IPS-NIHi7 (cell line): ENCODE results near the gene MTHFD1.

Source experiments
- DNase-seq: peaks from one replicate; pipeline ENCODE4 v3.0.0; 2012; ENCODE audit warnings: mixed read lengths; ENCODE audit errors: extremely low spot score

Gene MTHFD1

GRCh38 chr14:64447876-64448670, 59.9 kb downstream of the MTHFD1 start:
- no peak for DNase-seq

- no peak for DNase-seq
Measured at GRCh38 chr14:64450255-64450654, 62.1 kb downstream of the MTHFD1 start.

GRCh38 chr14:64454671-64455070, 66.5 kb downstream of the MTHFD1 start:
- DNase-seq: no peak

GRCh38 chr14:64459405-64460136, 71.4 kb downstream of the MTHFD1 start:
- DNase-seq: no peak

GRCh38 chr14:64461221-64461620, 73.1 kb downstream of the MTHFD1 start:
- DNase-seq: no peak

GRCh38 chr14:64463195-64463594, 75.0 kb downstream of the MTHFD1 start:
- no peak for DNase-seq

- no peak for DNase-seq
Measured at GRCh38 chr14:64463873-64464272, 75.7 kb downstream of the MTHFD1 start.

- DNase-seq: peak; percentile 53
Measured at GRCh38 chr14:64464651-64465050, 76.5 kb downstream of the MTHFD1 start.

GRCh38 chr14:64465191-64465822, 77.2 kb downstream of the MTHFD1 start, which contains the start of gene AKAP5:
Gene AKAP5, plus strand, starts transcription at chr14:64465499. Its CDS starts 2,896 bp downstream, at chr14:64468395.
- DNase-seq: peak; percentile 96

GRCh38 chr14:64465831-64466554, 77.8 kb downstream of the MTHFD1 start:
- DNase-seq: peak; percentile 70

GRCh38 chr14:64467101-64467500, 78.9 kb downstream of the MTHFD1 start:
- no peak for DNase-seq

- DNase-seq: no peak
Measured at GRCh38 chr14:64467566-64467965, 79.4 kb downstream of the MTHFD1 start.

- DNase-seq: no peak
Measured at GRCh38 chr14:64468451-64468850, 80.3 kb downstream of the MTHFD1 start.

GRCh38 chr14:64474041-64474440, 85.9 kb downstream of the MTHFD1 start:
- no peak for DNase-seq

GRCh38 chr14:64474698-64475097, 86.5 kb downstream of the MTHFD1 start:
- no peak for DNase-seq

- DNase-seq: no peak
Measured at GRCh38 chr14:64475585-64476273, 87.6 kb downstream of the MTHFD1 start.

GRCh38 chr14:64476438-64476837, 88.3 kb downstream of the MTHFD1 start:
- DNase-seq: no peak

- no peak for DNase-seq
Measured at GRCh38 chr14:64478634-64479250, 90.6 kb downstream of the MTHFD1 start.

- no peak for DNase-seq
Measured at GRCh38 chr14:64488590-64489099, 100.5 kb downstream of the MTHFD1 start.

- DNase-seq: no peak
Measured at GRCh38 chr14:64491637-64492036, 103.5 kb downstream of the MTHFD1 start.

GRCh38 chr14:64493455-64493854, 105.3 kb downstream of the MTHFD1 start:
- no peak for DNase-seq
